GM18907 (cell line): ENCODE results near the gene LDLRAD3.

ENCODE experiments used
- ATAC-seq: cut with Tn5 transposase; IDR thresholded peaks from one replicate; pipeline ENCODE4 v1.9.1; 2021; ENCODE audit warnings: mild to moderate bottlenecking, moderate library complexity; ENCODE audit not compliant: unreplicated experiment

The LDLRAD3 gene

GRCh38 chr11:36126678-36127077 lies 182.8 kb downstream of the LDLRAD3 start:
- no peak for ATAC-seq

GRCh38 chr11:36127550-36127949 lies 183.7 kb downstream of the LDLRAD3 start:
- ATAC-seq, result no peak

GRCh38 chr11:36129955-36130354 lies 186.1 kb downstream of the LDLRAD3 start:
- no peak for ATAC-seq

GRCh38 chr11:36130401-36130800 lies 186.5 kb downstream of the LDLRAD3 start:
- ATAC-seq, result no peak

GRCh38 chr11:36131721-36132397 lies 188.0 kb downstream of the LDLRAD3 start:
- no peak for ATAC-seq

GRCh38 chr11:36132940-36133339 lies 189.1 kb downstream of the LDLRAD3 start:
- ATAC-seq, result no peak

- ATAC-seq, result no peak
Measured at GRCh38 chr11:36135076-36135475, 191.2 kb downstream of the LDLRAD3 start.

GRCh38 chr11:36139767-36140166 lies 195.9 kb downstream of the LDLRAD3 start:
- ATAC-seq, result no peak

GRCh38 chr11:36141196-36141953 lies 197.5 kb downstream of the LDLRAD3 start:
- no peak for ATAC-seq

GRCh38 chr11:36141956-36142355 lies 198.1 kb downstream of the LDLRAD3 start:
- ATAC-seq, result no peak

GRCh38 chr11:36142439-36142838 lies 198.6 kb downstream of the LDLRAD3 start:
- ATAC-seq, result no peak

GRCh38 chr11:36142879-36143278 lies 199.0 kb downstream of the LDLRAD3 start:
- ATAC-seq, result no peak

GRCh38 chr11:36146437-36146836 lies 202.6 kb downstream of the LDLRAD3 start:
- ATAC-seq, result no peak

- ATAC-seq, result no peak
Measured at GRCh38 chr11:36147491-36147890, 203.6 kb downstream of the LDLRAD3 start.

- ATAC-seq, result no peak
Measured at GRCh38 chr11:36148701-36149100, 204.8 kb downstream of the LDLRAD3 start.

- peak; percentile 87 for ATAC-seq
Measured at GRCh38 chr11:36149538-36150242, 205.8 kb downstream of the LDLRAD3 start.

- no peak for ATAC-seq
Measured at GRCh38 chr11:36150986-36151385, 207.1 kb downstream of the LDLRAD3 start.

- no peak for ATAC-seq
Measured at GRCh38 chr11:36151933-36152580, 208.2 kb downstream of the LDLRAD3 start.

GRCh38 chr11:36153551-36153950 lies 209.7 kb downstream of the LDLRAD3 start:
- ATAC-seq, result no peak

GRCh38 chr11:36155124-36155561 lies 211.3 kb downstream of the LDLRAD3 start:
- ATAC-seq, result no peak

GRCh38 chr11:36155770-36156160 lies 211.9 kb downstream of the LDLRAD3 start:
- ATAC-seq, result no peak
